HG02884 (cell line): ENCODE data around the gene COL19A1.
"Not testable (repeated sequence)": the region's sequence is repeated elsewhere in the genome, so short reads cannot be mapped to it uniquely, and the experiment has no call there.

Experiments used
- ATAC-seq: cut with Tn5 transposase; IDR thresholded peaks from one replicate; pipeline ENCODE4 v1.9.1; 2021; ENCODE audit warnings: mild to moderate bottlenecking, moderate library complexity; ENCODE audit not compliant: unreplicated experiment

The COL19A1 gene

DNA sequence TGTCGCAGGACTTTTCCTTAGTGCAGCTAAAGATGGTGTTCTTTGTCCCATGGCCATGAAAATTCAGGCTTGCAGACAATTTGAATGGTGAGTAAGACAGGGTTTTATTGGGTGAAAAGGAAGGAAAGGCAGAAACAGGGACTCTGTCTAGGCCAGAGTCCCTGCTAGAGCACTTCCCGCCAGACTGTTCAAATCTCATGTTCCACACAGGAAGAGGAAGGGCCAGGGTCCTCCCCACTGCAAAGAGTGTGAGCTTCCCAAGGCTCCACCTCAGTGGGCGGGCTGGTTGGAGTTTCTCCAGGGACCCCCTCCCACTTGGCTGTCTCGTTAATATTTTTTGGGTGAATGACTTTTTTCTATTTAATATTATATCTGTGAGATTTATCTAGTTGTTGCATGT is 29.0 kb downstream of the COL19A1 start:
- ATAC-seq: no peak

DNA sequence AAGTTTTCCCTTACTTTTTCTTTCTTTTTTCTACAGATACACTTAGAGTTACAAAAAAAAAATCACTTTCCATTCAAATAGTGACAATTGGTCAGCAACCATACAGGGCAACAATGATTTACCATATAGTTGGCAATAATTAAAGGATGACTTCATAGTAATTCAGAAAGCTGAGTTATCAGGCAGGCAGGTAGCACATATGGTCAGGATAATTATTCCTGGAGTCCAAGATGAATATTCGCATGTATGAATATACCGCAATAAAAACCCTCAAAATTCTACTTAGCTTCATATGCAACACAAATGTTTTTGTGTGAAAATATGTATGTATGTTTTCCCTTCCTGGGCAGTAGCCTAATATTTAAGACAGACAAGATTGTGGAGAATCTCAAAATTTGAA is 34.5 kb downstream of the COL19A1 start:
- no peak for ATAC-seq

- ATAC-seq: no peak
Measured at GRCh38 chr6:69901361-69901760, 35.0 kb downstream of the COL19A1 start.

DNA sequence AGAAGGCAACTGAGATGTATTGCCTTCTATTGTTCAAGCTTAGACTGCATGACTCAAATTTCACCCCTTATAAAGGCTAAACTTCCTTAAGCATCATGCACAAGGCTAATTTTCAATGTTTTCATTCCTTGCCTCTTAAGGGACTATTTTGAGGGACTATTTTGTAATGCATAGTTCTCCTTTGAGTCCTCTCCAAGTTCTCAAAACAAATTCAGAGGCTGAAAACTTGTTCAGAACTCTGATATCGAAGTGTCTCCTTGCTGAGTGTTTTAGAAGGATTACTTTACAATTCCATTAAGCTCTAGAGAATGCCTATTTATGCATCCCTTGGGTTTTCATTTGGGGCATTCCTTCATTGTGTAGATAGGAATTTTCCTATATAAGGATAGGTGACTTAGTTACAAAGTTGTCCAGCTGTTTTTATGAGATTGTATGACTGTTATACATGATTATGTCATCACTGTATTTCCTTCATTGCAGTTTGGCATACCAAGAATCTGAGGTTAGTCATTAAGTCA is 41.7 kb downstream of the COL19A1 start:
- ATAC-seq: no peak

- ATAC-seq: no peak
Measured at GRCh38 chr6:69913361-69913760, 47.0 kb downstream of the COL19A1 start.

GRCh38 chr6:69914015-69914485 is 47.7 kb downstream of the COL19A1 start:
- ATAC-seq: no peak

- ATAC-seq: no peak
Measured at GRCh38 chr6:69915346-69915745, 49.0 kb downstream of the COL19A1 start.

GRCh38 chr6:69917834-69918233 is 51.5 kb downstream of the COL19A1 start:
- ATAC-seq: peak; percentile 76

GRCh38 chr6:69918813-69919475 is 52.6 kb downstream of the COL19A1 start:
- ATAC-seq: no peak

- not testable (repeated sequence) for ATAC-seq
Measured at GRCh38 chr6:69921066-69921465, 54.7 kb downstream of the COL19A1 start.

- ATAC-seq: not testable (repeated sequence)
Measured at GRCh38 chr6:69921611-69922010, 55.3 kb downstream of the COL19A1 start.

DNA sequence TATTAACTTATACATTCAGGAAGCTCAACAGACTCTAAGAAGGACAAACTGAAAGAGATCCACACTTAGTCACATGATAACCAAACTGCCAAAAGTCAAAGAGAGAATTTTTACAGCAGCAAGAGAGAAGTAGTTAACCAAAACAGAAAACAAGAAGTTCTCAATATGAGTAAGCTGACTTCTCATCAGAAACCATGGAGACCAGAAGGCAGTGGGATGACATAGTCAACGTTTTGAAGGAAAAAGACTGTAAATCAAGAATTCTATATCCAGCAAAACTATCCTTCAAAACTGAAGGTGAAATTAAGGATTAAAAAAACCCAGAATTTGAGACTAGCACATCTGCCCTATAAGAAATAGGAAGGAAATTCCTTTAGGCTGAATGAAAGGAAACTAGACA is 60.4 kb downstream of the COL19A1 start:
- ATAC-seq: no peak

DNA sequence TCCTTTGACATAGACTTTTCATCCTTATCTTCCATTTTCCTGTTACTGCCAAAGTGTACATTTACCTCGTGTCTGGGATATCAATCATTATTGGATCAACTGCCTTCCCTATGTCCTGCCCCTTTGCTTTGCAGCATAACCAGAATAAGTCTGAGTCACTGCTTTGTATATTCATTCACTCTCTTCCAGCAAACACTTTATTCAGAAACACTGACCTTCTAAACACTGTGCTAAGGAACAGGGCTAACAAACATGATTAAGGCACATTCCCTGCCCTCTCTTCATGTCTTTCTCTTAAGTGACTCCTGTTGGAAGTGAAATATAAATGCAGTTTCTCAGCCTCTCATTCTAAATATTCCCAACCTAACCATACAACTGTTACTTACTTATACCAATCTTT is 66.9 kb downstream of the COL19A1 start:
- no peak for ATAC-seq

DNA sequence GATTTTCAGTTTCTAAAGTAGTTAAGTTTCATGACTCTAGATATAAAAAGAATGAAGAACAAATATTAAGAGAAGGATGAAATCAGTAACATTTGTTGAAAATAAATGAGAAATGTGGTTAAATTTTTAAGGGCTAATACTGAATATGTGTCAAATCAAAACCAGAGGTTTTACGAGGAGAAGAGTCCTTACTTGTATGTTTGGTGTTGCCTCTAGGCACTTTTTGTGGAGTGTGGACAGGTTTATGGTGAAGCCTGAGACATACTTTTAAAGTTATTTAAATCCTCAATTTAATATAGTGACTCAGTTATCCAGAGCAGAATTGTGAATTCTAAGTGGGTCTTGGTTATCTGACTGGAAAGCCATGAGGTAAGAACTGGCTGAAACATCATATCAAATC is 68.7 kb downstream of the COL19A1 start:
- no peak for ATAC-seq

DNA sequence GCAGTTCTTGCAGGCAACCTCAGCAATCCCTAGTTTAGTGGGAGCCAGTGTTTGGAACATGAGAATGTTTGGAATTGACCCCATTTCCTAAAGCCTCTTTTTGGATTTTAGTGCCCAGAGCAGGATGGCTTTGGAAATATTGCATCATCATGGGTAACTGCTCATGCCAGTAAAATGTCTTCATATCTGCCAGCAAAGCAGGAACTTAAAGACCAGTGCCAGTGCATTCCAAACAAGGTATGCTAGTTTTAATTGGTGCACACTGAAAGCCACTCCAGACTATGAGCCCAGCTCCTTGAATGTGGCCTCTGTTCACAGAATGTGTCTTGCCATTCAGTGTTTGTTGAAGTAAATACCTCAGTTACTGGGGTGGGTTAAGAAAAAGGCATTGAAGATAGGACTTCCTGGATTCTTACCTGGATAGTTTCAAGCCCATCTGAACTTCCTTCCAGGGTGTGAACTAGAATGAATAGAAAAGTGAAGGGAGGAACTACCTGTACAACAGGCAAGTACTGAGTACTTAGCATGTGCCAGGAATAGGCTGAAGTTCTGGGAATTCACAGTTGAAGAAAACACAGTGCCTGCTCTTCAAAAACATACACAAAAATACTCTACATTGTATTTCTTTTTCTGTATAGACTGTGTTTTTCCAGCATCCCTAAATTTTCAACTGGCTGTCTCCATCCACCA is 70.5 kb downstream of the COL19A1 start:
- ATAC-seq: no peak

DNA sequence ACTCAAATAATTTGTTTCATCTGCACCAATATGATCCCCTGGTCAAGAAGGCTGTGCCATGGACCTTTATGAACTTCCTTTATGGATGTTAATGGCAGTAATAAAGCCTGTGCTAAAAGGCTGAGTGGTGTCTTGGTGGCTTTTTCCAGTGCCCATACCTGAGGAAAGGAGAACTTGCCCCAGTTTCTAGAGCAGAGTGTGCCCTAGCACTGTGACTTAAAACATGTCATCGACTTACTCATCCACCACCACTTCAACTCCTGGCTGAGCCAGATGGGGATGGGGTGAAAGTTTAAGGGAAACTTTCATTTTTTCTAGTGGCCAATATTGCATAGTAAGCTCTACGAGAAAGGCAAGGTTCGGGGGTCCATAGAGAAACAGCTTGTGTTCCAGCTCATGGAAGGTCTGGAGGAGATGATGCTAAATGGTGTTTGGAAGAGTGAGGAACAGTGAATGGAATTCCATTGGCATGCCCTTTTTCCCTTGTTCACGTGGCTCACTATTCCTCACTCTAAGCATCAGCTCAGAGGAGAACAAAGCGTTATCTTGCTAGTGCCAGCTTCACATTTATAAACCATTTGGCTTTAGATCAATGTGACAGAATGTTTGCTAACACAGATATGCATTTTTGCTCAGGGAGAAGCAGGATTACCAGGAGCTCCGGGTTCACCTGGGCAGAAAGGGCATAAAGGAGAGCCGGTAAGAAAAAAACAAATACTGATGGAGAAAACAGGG is 71.2 kb downstream of the COL19A1 start:
- ATAC-seq: no peak

DNA sequence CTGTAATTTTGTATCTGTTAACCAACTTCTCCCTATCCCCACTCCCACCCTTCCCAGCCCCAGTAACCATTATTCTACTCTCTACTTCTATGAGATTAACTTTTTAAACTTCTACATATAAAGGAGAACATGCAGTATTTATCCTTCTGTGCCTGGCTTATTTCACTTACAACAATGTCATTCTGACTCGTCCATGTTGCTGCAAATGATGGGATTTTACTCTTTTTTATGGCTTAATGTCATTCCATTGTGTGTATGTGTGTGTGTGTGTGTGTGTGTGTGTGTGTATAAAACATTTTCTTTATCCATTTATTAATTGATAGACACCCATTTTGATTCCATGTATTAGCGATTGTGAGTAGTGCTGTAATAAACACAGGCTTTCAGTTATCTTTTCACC is 76.1 kb downstream of the COL19A1 start:
- no peak for ATAC-seq

- ATAC-seq: no peak
Measured at GRCh38 chr6:69945192-69945591, 78.8 kb downstream of the COL19A1 start.

DNA sequence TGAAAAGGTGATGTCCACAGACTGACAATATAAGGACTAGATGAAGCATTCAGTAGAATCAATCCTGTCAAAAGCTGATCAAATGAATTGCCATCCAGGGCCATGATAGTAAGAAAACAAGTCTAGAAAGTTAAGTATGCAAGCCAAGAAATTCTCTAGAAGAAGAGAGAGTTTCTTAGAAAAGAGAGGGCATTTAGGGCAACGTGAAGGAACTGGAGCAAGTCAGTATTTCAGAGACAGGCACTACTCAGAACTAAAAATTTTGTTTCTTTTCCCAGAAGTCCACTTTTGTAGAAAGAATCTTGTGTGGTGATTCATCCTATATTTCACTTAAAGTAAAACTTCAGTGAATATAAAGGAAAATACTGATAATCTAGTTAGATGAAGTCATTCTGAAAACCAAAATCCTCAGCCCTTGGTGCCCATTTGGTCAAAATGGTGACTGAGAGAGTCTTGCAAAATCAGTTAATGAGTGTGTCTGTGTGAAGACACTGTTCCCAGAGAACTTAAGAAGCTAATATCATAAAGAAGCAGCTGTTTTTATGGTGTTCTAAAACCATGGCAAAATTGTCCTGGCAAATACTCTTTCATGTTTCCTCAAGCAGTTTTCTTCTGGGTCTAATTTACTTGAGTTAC is 82.2 kb downstream of the COL19A1 start:
- no peak for ATAC-seq

DNA sequence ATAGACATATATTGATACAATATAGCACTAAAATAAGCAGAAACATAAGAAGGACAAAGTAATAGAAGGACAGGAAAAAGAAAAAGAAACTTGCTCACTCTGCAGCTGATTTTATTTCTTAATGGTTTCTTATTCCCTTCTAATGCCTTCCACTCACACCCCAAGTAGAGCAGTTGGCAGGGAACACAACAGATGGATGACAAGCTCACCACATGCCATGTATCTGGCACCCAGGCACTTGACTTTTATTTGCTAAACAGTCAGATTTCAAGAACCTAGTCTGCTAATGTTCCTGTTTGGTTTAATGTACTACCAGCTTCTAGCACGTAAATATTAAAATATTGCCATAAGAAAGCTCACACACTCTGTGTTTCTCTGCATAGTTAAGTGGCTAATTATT is 87.1 kb downstream of the COL19A1 start:
- no peak for ATAC-seq

DNA sequence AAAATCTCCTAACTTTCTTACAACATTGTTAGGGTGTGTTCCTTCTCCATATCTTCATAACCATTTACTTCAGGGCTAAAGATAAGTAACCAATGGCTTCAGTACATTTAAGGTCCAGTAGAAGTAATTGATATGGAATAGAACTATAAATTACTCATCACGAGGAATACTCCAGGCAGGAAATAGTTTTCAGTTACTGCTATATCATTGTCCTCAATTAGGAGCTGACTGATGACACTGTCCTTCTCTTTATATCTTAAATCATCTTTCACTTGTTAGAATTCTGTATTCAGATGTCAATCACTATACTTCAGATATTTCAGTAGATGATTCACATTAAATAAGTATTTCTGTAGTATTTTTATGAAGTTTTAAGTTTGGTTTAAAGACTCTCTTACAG is 88.4 kb downstream of the COL19A1 start:
- ATAC-seq: no peak
